C4-2B (cell line): ENCODE data around the gene THRB.

Experiments
- H3K27ac ChIP-seq: fragments of 450-650 bp; 2 replicates; pipeline ENCODE4 v1.5.1; 2017
- CTCF ChIP-seq: fragments of 450-650 bp; conservative IDR thresholded peaks from 2 replicates; pipeline ENCODE4 v1.5.1; 2017; ENCODE audit warnings: mild to moderate bottlenecking
- ZFX ChIP-seq: fragments of 450-650 bp; IDR thresholded peaks from 2 replicates; pipeline ENCODE4 v1.6.1; 2017

THRB gene

GRCh38 chr3:24447836-24448235, 46.8 kb downstream of the THRB start:
- no peak overlapping the region for H3K27ac ChIP-seq
- no peak for TF ChIP-seq CTCF
- no peak for TF ChIP-seq ZFX

- no peak overlapping the region for H3K27ac ChIP-seq
- no peak for TF ChIP-seq ZFX
These were observed 48.6 kb downstream of the THRB start for GRCh38 chr3:24446032-24446431.

- no peak overlapping the region for H3K27ac ChIP-seq
- TF ChIP-seq ZFX, result no peak
- no peak for TF ChIP-seq CTCF
These were observed 51.2 kb downstream of the THRB start for GRCh38 chr3:24443476-24443875.

GRCh38 chr3:24440760-24441464, 53.7 kb downstream of the THRB start:
- no peak overlapping the region for H3K27ac ChIP-seq
- TF ChIP-seq CTCF (no peak), ZFX (no peak)

- H3K27ac ChIP-seq, result no peak overlapping the region
- TF ChIP-seq ZFX, result no peak
These were observed 55.6 kb downstream of the THRB start for GRCh38 chr3:24439021-24439420.

GRCh38 chr3:24437326-24437725, 57.3 kb downstream of the THRB start:
- no peak for TF ChIP-seq ZFX
- no peak for TF ChIP-seq CTCF
- H3K27ac ChIP-seq, result no peak overlapping the region

GRCh38 chr3:24435584-24435983, 59.1 kb downstream of the THRB start:
- H3K27ac ChIP-seq, result no peak overlapping the region
- TF ChIP-seq ZFX (no peak), CTCF (no peak)

GRCh38 chr3:24434651-24435050, 60.0 kb downstream of the THRB start:
- H3K27ac ChIP-seq, result no peak overlapping the region
- TF ChIP-seq CTCF (no peak), ZFX (no peak)
